WTC11 (cell line): ENCODE results near the gene KCNIP1.

Source experiments
- NR2C2 ChIP-seq: sonication (generic); formaldehyde crosslinking; IDR thresholded peaks from 2 replicates; pipeline ENCODE4 v1.8.0; 2022; ENCODE audit warnings: mild to moderate bottlenecking, missing genetic modification reagents
- SP1 ChIP-seq: sonication (generic); formaldehyde crosslinking; conservative IDR thresholded peaks from 2 replicates; pipeline ENCODE4 v1.8.1; 2022; ENCODE audit warnings: missing genetic modification reagents
- TEAD1 ChIP-seq: sonication (generic); formaldehyde crosslinking; IDR thresholded peaks from 2 replicates; pipeline ENCODE4 v1.8.0; 2022; ENCODE audit warnings: mild to moderate bottlenecking, missing genetic modification reagents
- TP53 ChIP-seq: sonication (generic); formaldehyde crosslinking; IDR thresholded peaks from 2 replicates; pipeline ENCODE4 v1.8.1; 2023; ENCODE audit warnings: mild to moderate bottlenecking, missing genetic modification reagents
- TF ChIP-seq, protein P1 (sequence below): fragments of 200-600 bp; IDR thresholded peaks from 2 replicates; pipeline ENCODE4 v1.8.0; 2022; ENCODE audit warnings: antibody characterized with exemption

DNA sequence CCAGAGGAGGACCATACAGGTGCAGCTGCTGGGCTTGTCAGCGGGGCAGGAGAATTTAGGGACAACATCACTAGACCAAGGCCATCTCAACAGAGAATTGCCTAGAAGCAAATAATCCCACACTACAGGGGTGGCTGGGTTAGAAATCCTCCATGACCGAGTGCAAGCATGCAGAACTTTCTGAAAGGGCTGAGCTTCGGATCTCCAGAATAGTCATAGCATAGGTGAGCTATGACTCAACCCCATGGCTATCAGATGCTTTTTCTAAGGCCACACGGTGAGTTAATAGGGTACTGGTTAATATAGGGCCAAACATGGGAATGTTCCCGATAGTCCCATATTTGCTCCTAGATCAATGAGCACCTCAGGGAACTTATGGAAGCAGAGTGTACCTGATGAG is 4.2 kb downstream of the KCNIP1 start:
- TF ChIP-seq, protein P1, sequence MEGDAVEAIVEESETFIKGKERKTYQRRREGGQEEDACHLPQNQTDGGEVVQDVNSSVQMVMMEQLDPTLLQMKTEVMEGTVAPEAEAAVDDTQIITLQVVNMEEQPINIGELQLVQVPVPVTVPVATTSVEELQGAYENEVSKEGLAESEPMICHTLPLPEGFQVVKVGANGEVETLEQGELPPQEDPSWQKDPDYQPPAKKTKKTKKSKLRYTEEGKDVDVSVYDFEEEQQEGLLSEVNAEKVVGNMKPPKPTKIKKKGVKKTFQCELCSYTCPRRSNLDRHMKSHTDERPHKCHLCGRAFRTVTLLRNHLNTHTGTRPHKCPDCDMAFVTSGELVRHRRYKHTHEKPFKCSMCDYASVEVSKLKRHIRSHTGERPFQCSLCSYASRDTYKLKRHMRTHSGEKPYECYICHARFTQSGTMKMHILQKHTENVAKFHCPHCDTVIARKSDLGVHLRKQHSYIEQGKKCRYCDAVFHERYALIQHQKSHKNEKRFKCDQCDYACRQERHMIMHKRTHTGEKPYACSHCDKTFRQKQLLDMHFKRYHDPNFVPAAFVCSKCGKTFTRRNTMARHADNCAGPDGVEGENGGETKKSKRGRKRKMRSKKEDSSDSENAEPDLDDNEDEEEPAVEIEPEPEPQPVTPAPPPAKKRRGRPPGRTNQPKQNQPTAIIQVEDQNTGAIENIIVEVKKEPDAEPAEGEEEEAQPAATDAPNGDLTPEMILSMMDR = no peak
- TF ChIP-seq TP53 (no peak), NR2C2 (CRISPR knock-in tag) (no peak), SP1 (no peak), TEAD1 (no peak)
